Activated T-cell treated with anti-CD3 and anti-CD28 coated beads for 4 hours (primary cell): Measurements from ENCODE around the gene LTC4S.
"Not testable (repeated sequence)": the region's sequence is repeated elsewhere in the genome, so short reads cannot be mapped to it uniquely, and the experiment has no call there.

Source experiments
- DNase-seq: peaks from one replicate; pipeline ENCODE4 v3.0.0-alpha.2; 2020

Gene LTC4S

GRCh38 chr5:179769796-179770195, 24.0 kb upstream of the LTC4S start:
- DNase-seq: no peak

DNA sequence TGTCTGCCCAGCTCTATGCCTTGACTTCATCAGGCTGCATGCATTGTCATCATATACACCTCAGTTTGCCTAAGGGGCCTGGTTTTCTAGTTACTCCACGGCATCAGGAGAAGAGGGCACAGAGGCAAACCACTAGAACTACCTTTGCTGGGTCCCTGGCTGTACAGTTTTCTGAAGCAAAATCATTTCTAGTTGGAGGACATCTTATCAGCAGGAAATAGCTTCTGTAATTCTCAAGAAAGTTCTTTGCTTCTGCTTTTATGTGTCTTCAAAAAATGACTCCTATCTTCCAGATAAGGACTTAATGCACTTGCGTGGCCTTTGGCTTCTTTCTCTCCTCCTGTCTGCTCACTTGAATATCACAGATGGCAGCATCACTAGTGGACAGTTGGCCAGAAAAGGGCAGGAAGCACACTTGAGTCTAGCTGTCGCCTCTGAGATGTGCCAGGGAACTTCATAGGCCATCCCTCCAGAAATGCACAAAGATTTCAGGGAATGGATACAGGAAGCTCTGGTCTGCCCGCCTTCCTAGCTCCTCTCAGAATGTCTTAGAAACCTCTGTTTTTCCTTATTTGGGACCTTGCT, 22.4 kb upstream of the LTC4S start:
- DNase-seq: no peak

DNA sequence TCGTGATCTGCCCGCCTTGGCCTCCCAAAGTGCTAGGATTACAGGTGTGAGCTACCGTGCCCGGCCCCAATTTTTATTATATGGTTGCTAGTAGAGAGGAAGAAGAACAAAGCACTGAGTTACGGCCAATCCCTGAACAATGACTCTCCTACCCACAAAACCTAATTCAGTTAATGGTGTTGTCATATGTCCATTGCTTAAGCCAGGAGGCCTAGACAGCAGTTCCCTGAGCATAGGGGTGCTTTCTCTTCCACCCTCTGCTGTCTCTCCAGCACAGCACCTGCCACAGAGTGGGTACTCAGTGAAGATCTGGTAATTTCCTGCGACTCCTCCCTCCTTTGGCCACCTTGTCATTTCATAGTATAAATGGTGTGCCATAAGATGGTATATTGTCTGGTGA, 21.4 kb upstream of the LTC4S start:
- DNase-seq: no peak

DNA sequence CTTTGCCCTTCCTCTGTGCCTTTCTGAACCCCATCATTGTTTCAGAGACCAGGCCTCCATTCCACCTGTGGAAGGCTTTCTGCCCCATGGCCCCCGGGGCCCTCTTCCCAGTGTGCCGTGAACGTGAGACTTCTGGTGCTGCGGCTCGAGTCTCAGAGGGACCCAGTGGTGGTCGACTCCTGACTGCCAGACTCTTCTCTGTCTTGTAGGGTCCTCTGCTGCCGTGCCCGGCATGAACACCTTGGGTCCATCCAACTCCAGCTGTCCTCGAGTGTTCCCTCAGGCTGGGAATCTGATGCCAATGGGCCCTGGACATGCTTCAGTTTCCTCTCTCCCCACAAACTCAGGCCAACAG, 20.1 kb upstream of the LTC4S start:
- no peak for DNase-seq

- DNase-seq: no peak
Observed at GRCh38 chr5:179774442-179774841, 19.3 kb upstream of the LTC4S start.

GRCh38 chr5:179776411-179776938, 17.3 kb upstream of the LTC4S start:
- no peak for DNase-seq

GRCh38 chr5:179777456-179777855, 16.3 kb upstream of the LTC4S start:
- no peak for DNase-seq

DNA sequence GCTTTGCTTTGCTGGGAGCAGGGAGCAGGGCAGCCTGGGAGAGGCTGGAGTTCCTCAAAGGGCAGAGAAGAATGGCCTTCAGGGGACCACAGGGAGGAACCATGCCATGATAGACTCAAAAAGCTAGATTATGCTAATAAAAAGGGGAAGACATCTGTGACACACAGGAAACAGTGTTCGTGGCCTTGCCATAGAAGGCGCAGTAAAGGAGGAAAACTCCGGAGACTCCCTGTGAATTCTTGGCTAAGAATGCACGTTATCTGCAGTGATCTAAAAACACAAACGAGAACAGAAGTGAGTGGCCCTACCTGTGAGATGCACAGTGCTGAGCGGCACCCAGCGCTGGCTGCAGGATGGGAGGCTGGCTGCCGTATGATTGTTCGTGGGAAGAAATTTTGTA, 15.9 kb upstream of the LTC4S start:
- DNase-seq: no peak

- DNase-seq: no peak
Observed at GRCh38 chr5:179778591-179778990, 15.2 kb upstream of the LTC4S start.

DNA sequence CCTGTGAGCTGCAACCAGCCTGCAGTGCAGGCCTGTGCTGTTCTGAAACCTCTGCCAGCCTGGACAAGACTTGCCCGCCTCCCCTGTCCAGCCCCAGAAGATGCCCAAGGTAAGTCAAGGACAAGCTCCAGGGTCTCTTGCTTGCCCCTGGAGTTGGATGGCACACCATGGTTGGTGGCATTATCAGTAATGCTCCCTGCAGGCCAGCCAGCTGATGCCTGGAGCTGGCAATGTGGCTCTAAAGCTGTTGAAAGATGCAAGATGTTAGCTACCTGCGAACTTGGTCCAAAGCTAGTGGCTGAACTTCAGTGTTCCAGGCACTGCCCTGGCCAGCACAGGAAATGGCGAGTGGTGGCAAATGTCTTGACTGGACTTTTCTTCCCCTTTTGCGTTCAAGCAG, 14.0 kb upstream of the LTC4S start:
- DNase-seq: no peak

DNA sequence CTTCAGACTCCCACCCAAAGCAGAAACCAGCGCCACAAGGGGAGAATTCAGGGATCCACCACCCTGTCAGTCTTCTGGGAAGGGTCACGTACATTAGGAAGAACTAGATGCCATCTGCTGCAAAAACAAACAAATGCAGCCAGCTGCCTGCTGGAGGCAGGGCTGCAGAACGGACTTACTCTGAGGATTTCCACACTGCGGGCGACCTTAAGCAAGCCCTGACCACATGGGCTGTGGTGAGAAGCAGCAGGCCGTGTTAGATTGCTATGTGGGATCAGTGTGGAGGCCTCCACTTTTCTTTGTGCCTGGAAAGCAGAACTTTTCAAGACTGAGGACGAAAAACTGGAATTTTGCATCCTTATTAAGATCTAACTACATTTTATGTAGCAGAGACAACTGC, 13.4 kb upstream of the LTC4S start:
- DNase-seq: no peak

- DNase-seq: no peak
Observed at GRCh38 chr5:179781846-179782245, 11.9 kb upstream of the LTC4S start.

DNA sequence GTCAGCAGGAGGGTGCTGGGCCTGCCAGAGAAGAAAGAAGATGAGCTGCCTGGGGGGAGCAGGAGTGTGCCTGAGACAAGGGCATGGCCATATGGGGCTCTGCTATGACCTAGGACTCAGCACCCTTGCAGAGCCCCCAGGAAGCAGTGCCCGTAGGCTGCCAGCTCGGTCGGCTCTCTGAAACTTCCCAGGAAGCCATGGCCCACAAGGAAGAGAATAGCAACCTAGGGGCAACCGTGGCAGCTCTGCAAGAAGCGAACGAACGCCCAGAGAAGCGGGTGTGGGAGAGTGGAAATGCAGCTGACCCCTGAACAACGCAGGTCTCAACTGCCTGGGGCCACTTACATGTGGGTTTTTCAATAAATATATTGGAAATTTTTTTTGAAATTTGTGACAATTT, 10.7 kb upstream of the LTC4S start:
- no peak for DNase-seq

DNA sequence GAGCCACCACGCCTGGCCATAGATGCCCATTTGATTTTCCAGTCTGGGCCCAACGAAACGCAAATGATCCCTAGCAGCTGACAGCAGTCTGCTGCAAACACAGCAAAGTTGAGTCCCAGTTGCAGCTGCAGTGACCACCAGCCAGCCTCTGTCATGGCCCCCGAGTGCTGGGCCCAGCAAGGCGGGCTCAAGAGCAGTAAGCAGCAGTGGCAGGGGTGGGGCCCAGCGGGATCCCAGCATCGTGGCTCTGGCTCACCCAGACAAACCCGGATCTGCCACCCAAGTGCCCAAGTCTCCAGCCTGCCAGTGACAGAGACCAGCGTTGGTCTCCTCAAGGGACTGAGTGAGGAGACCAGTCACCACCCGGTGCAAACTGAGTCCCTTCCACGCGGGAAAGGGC, 6.9 kb upstream of the LTC4S start:
- DNase-seq: no peak

DNA sequence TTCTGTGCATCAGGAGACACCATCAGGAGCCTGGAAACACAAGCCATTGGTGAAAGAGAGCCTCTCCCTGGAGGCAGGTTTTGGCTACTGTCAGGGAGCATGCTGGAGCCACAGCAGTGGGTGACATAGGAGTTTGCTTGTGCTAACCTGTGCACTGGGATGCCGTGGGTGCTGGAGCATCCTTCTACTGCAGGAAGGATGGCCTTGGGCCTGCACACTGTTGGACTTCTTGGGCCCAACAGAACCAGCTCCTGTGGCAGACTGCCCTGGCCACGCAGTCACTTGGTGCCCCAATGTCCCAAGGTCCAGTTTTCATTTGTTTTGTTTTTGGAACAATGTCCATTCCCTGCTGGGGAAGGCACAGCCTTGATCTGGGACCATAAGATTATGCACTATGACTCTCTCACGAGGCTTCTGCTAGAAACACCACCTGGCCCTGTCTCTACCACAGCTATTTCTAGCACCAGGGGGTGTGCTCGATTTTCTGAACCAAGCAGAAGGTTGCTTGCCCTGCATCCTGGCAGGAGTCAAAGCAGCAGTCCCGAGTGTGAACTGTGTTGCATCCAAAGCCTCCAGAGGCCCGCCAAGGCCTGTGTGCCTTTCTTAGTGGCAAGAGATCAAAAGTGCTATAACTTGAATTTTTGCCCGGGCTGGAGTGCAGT, 5.5 kb upstream of the LTC4S start:
- no peak for DNase-seq

DNA sequence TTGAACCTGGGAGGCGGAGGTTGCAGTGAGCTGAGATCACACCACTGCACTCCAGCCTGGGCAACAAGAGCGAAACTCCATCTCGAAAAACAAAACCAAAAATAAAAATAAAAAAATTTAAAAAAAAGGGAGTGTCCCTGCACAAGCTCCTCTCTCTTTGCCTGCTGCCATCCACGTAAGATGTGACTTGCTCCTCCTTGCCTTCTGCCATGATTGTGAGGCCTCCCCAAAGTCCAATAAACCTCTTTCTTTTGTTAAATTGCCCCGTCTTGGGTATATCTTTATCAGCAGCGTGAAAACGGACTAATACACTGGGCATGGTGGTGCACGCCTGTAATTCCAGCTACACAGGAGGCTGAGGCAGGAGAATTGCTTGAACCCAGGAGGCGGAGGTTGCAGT, 4.5 kb upstream of the LTC4S start:
- not testable (repeated sequence) for DNase-seq

DNA sequence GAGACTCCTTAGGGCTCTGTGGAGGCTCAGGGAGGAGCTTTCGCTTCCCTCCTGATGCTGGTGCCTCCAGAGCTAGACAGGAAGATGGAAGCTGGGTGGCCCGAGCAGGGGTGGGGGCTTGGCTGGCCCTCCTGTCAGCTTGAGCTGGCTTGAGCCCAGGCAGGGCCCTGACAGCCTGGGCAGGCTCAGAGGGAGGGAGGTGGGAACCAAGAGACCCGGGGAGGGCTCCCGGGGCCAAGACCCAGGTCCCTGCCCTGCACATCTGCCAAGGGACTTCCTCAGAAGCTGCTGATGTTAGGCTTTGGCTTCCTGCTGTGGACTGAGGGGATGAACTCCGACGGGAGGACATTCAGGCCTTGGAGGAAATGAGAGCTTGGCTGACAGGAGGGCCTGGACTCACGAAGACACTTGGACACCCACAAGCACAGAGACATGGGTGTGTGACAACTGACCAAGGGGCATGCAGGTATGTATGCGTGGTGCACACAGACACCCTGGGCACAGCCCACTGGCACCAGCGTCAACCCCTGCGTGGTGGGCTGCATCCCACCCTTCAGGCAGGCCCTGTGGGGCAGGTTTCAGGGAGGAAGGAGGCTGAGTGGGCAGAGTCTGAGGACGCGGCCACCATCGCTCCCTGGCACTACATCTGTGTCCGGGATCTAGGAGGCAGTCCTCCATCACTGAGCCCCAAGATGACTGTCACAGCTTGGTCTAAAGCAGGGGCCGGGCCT, 1.7 kb upstream of the LTC4S start:
- DNase-seq: no peak

DNA sequence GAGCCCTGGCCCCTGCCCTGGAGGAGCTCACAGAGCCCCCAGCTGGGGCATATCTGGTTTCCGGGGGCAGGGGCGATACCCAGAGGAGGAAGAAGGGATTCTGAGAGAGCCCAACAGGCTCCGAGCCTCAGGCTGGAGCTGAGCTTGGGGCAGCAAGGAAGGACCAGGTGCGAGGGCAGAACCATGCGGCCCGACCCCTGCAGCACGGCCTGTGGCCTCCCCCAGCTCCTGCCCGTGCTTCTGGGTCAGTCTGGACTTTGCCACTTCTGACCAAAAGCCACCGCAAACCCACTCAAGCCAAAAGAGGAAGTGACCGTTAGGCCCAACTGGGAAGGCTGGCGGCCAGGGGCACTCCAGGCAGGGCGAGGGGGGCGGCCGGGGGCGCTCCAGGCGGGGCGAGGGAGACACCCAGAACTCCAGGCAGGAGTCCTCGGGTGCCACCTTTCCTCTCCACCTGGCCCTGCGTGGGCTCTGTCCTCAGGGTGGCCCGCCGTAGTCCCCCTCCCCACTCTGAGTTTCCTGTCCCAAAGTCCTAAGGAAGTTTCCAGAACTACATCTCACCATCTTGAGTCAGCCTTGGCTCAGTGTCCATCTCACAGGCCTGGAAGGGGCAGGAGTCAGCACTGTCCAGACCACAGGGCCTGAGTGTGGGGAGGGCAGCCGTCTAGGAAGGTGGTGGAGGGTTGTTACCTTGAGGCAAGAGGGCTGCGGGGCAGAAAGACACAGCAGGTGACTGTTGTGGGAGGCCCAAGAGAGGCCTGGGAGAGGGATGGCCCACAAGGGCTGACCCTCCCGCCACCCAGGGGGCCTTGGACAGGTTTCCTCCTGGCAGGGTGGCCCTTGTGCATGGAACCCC, 946 bp upstream of the LTC4S start:
- no peak for DNase-seq

GRCh38 chr5:179794171-179794570, 385 bp downstream of the LTC4S start:
- no peak for DNase-seq

DNA sequence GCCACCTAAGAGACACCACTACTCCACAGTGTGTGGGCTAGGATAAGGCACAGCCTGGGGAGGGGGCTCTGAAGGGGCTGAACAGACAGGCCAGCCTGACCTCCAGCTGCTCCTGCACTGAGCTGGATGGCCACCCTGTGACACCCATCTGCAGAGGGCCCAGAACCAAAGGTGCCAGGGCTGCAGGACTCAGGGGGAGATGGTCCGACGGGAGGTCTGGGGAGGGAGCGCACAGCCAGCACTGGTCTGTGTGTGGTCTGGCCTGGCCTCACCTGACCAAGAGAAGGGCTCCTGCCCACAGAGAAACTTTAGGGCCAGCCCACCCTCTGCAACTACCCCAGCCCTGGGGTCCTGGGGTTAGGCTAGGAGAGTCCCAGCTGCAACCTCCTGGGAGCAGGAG, 789 bp downstream of the LTC4S start:
- no peak for DNase-seq

- DNase-seq: no peak
Observed at GRCh38 chr5:179795049-179795862, 1.5 kb downstream of the LTC4S start.
